ENCODE results near the gene BMERB1. TPM values are rescaled to one million over a fixed set of nuclear protein-coding genes. Genes with fewer than 3 reads are reported as not detected.
A peak's percentile ranks its signal among the peaks of the same experiment; 100 is the strongest.

The BMERB1 gene
- total RNA-seq, 1 donor from 2014 or later = 17.4 TPM

GRCh38 chr16:15495898-15496297 lies 61.5 kb downstream of the BMERB1 start:
- peaks cover 4% of the 10 kb centered on the region for H3K36me3 Mint-ChIP-seq (ENCODE audit: low read depth)
- peaks cover 25% of the 10 kb centered on the region for H3K4me1 Mint-ChIP-seq (ENCODE audit: low read depth)
- peaks cover 3% of the 10 kb centered on the region for H3K9me3 Mint-ChIP-seq
- no peak overlapping the region for H3K27ac Mint-ChIP-seq
- H3K4me3 Mint-ChIP-seq = no peak overlapping the region
- DNase-seq (ENCODE audit: low spot score) = no peak
- no peaks in the 10 kb centered on the region for H3K27me3 Mint-ChIP-seq (ENCODE audit: insufficient read depth)
- intact Hi-C loops (cut with micrococcal nuclease) = loop anchor here (5.0 kb wide), 1 partner anchor 864 kb away; the partner anchor contains the start of genes BFAR and PARN

GRCh38 chr16:15498427-15499175 lies 64.2 kb downstream of the BMERB1 start:
- Mint-ChIP-seq H3K9me3 (no peaks in the 10 kb centered on the region), H3K27me3 (ENCODE audit: insufficient read depth) (no peaks in the 10 kb centered on the region), H3K36me3 (ENCODE audit: low read depth) (no peaks in the 10 kb centered on the region), H3K4me1 (ENCODE audit: low read depth) (peaks cover 8% of the 10 kb centered on the region), H3K4me3 (no peak overlapping the region), H3K27ac (no peak overlapping the region)
- DNase-seq (ENCODE audit: low spot score) = no peak
- intact Hi-C loops (cut with micrococcal nuclease) = loop anchor here (5.0 kb wide), 1 partner anchor 866 kb away; the partner anchor contains the start of genes BFAR and PARN

GRCh38 chr16:15502041-15502725 lies 67.8 kb downstream of the BMERB1 start:
- no peak for DNase-seq (ENCODE audit: low spot score)
- no peaks in the 10 kb centered on the region for H3K27me3 Mint-ChIP-seq (ENCODE audit: insufficient read depth)
- no peak overlapping the region for H3K4me3 Mint-ChIP-seq
- no peaks in the 10 kb centered on the region for H3K36me3 Mint-ChIP-seq (ENCODE audit: low read depth)
- intact Hi-C loops (cut with micrococcal nuclease) = no loop called here
- no peaks in the 10 kb centered on the region for H3K4me1 Mint-ChIP-seq (ENCODE audit: low read depth)
- H3K9me3 Mint-ChIP-seq = no peaks in the 10 kb centered on the region
- H3K27ac Mint-ChIP-seq = no peak overlapping the region

- DNase-seq (ENCODE audit: low spot score) = no peak
- H3K27me3 Mint-ChIP-seq (ENCODE audit: insufficient read depth) = no peaks in the 10 kb centered on the region
- no peaks in the 10 kb centered on the region for H3K9me3 Mint-ChIP-seq
- H3K4me1 Mint-ChIP-seq (ENCODE audit: low read depth) = peaks cover 19% of the 10 kb centered on the region
- H3K27ac Mint-ChIP-seq = no peak overlapping the region
- H3K36me3 Mint-ChIP-seq (ENCODE audit: low read depth) = no peaks in the 10 kb centered on the region
- H3K4me3 Mint-ChIP-seq = no peak overlapping the region
- intact Hi-C loops (cut with micrococcal nuclease) = no loop called here
These were observed 72.1 kb downstream of the BMERB1 start for GRCh38 chr16:15506441-15506840.

- Mint-ChIP-seq H3K27ac (no peak overlapping the region), H3K4me1 (ENCODE audit: low read depth) (peaks cover 20% of the 10 kb centered on the region), H3K36me3 (ENCODE audit: low read depth) (no peaks in the 10 kb centered on the region), H3K4me3 (no peak overlapping the region), H3K9me3 (no peaks in the 10 kb centered on the region), H3K27me3 (ENCODE audit: insufficient read depth) (no peaks in the 10 kb centered on the region)
- DNase-seq (ENCODE audit: low spot score) = no peak
- intact Hi-C loops (cut with micrococcal nuclease) = no loop called here
These were observed 73.0 kb downstream of the BMERB1 start for GRCh38 chr16:15507301-15507958.

GRCh38 chr16:15507959-15508627 lies 73.7 kb downstream of the BMERB1 start:
- Mint-ChIP-seq H3K4me3 (no peak overlapping the region), H3K27ac (no peak overlapping the region), H3K4me1 (ENCODE audit: low read depth) (peaks cover 20% of the 10 kb centered on the region), H3K9me3 (no peaks in the 10 kb centered on the region), H3K27me3 (ENCODE audit: insufficient read depth) (no peaks in the 10 kb centered on the region), H3K36me3 (ENCODE audit: low read depth) (no peaks in the 10 kb centered on the region)
- intact Hi-C loops (cut with micrococcal nuclease) = no loop called here
- no peak for DNase-seq (ENCODE audit: low spot score)

- H3K4me3 Mint-ChIP-seq = no peak overlapping the region
- intact Hi-C loops (cut with micrococcal nuclease) = loop anchor here (1.0 kb wide), 1 partner anchor 82 kb away; no protein-coding TSS in a partner anchor
- H3K27me3 Mint-ChIP-seq (ENCODE audit: insufficient read depth) = no peaks in the 10 kb centered on the region
These were observed 74.7 kb downstream of the BMERB1 start for GRCh38 chr16:15509051-15509592.

GRCh38 chr16:15509593-15510535 lies 75.5 kb downstream of the BMERB1 start:
- Mint-ChIP-seq H3K4me1 (ENCODE audit: low read depth) (peaks cover 20% of the 10 kb centered on the region), H3K9me3 (no peaks in the 10 kb centered on the region), H3K36me3 (ENCODE audit: low read depth) (no peaks in the 10 kb centered on the region), H3K27me3 (ENCODE audit: insufficient read depth) (no peaks in the 10 kb centered on the region), H3K4me3 (no peak overlapping the region), H3K27ac (no peak overlapping the region)
- no peak for DNase-seq (ENCODE audit: low spot score)
- intact Hi-C loops (cut with micrococcal nuclease) = loop anchor here (1.0 kb wide), 1 partner anchor 81 kb away; no protein-coding TSS in a partner anchor

More at GRCh38 chr16:15509051-15509592, 74.7 kb downstream of the BMERB1 start:
- H3K36me3 Mint-ChIP-seq (ENCODE audit: low read depth) = no peaks in the 10 kb centered on the region
- no peaks in the 10 kb centered on the region for H3K9me3 Mint-ChIP-seq
- H3K4me1 Mint-ChIP-seq (ENCODE audit: low read depth) = peaks cover 20% of the 10 kb centered on the region
- DNase-seq (ENCODE audit: low spot score) = no peak
- no peak overlapping the region for H3K27ac Mint-ChIP-seq

- Mint-ChIP-seq H3K4me1 (ENCODE audit: low read depth) (peaks cover 20% of the 10 kb centered on the region), H3K27ac (peak overlapping the region; percentile 52), H3K4me3 (no peak overlapping the region), H3K36me3 (ENCODE audit: low read depth) (no peaks in the 10 kb centered on the region), H3K9me3 (no peaks in the 10 kb centered on the region), H3K27me3 (ENCODE audit: insufficient read depth) (no peaks in the 10 kb centered on the region)
- intact Hi-C loops (cut with micrococcal nuclease) = no loop called here
- DNase-seq (ENCODE audit: low spot score) = no peak
These were observed 76.6 kb downstream of the BMERB1 start for GRCh38 chr16:15510992-15511391.

GRCh38 chr16:15511759-15512487 lies 77.5 kb downstream of the BMERB1 start:
- H3K9me3 Mint-ChIP-seq = no peaks in the 10 kb centered on the region
- H3K27me3 Mint-ChIP-seq (ENCODE audit: insufficient read depth) = no peaks in the 10 kb centered on the region
- no peaks in the 10 kb centered on the region for H3K36me3 Mint-ChIP-seq (ENCODE audit: low read depth)
- intact Hi-C loops (cut with micrococcal nuclease) = no loop called here
- peaks cover 20% of the 10 kb centered on the region for H3K4me1 Mint-ChIP-seq (ENCODE audit: low read depth)
- no peak for DNase-seq (ENCODE audit: low spot score)
- H3K4me3 Mint-ChIP-seq = no peak overlapping the region
- no peak overlapping the region for H3K27ac Mint-ChIP-seq

- no peaks in the 10 kb centered on the region for H3K27me3 Mint-ChIP-seq (ENCODE audit: insufficient read depth)
- intact Hi-C loops (cut with micrococcal nuclease) = no loop called here
- no peak for DNase-seq (ENCODE audit: low spot score)
- no peak overlapping the region for H3K4me3 Mint-ChIP-seq
- H3K36me3 Mint-ChIP-seq (ENCODE audit: low read depth) = peaks cover 3% of the 10 kb centered on the region
- H3K27ac Mint-ChIP-seq = no peak overlapping the region
- H3K4me1 Mint-ChIP-seq (ENCODE audit: low read depth) = peaks cover 26% of the 10 kb centered on the region
- H3K9me3 Mint-ChIP-seq = no peaks in the 10 kb centered on the region
These were observed 78.8 kb downstream of the BMERB1 start for GRCh38 chr16:15513156-15513555.
